Uterine smooth muscle cell (primary cell): Measurements from ENCODE around the gene MAN2A2. TPM values are rescaled to one million over a fixed set of nuclear protein-coding genes. Genes with fewer than 3 reads are reported as not detected.

Experiments
- total RNA-seq: library from RNA; depleted of rRNA; stranded (reverse); fragments of >200 nt; gene quantifications from 2 replicates; pipeline ENCODE4 v1.2.3, GENCODE V29; 2014

Gene MAN2A2
- 13.6 and 15.5 TPM in 2 replicates for total RNA-seq

GRCh38 chr15:90902840-90903732, at the start of gene MAN2A2:
TSS of gene MAN2A2 (plus strand) at chr15:90903302. CDS start at chr15:90904208, 906 bp downstream.

GRCh38 chr15:90868261-90868689, 34.8 kb upstream of the MAN2A2 start, which contains the start of gene FURIN:
TSS of gene FURIN (plus strand) at chr15:90868588. CDS start at chr15:90875741, 7,153 bp downstream.

GRCh38 chr15:90883976-90884718, 19.0 kb upstream of the MAN2A2 start, which contains the start of gene FES:
TSS of gene FES (plus strand) at chr15:90884504. CDS start at chr15:90885046, 542 bp downstream.

GRCh38 chr15:90931828-90932659, 28.9 kb downstream of the MAN2A2 start, which contains the start of gene HDDC3:
TSS of gene HDDC3 (minus strand) at chr15:90932549. CDS start at chr15:90932540, 9 bp downstream.

GRCh38 chr15:90934949-90935751, 32.0 kb downstream of the MAN2A2 start, which contains the start of gene UNC45A:
TSS of gene UNC45A (plus strand) at chr15:90935285. CDS start at chr15:90935325, 40 bp downstream.

GRCh38 chr15:90954712-90955623, 51.9 kb downstream of the MAN2A2 start, which contains the start of gene RCCD1:
TSS of gene RCCD1 (plus strand) at chr15:90954884. CDS start at chr15:90956735, 1,851 bp downstream.

Other genes starting within 250 kb of the MAN2A2 start
- 1.7 and 9.7 TPM in 2 replicates for gene BLM, start 186.0 kb upstream of the MAN2A2 start, total RNA-seq
- gene FURIN, start 34.7 kb upstream of the MAN2A2 start, total RNA-seq = 38.5 and 44.5 TPM in 2 replicates
- gene FES, start 18.8 kb upstream of the MAN2A2 start, total RNA-seq = 33.5 and 38.1 TPM in 2 replicates
- gene HDDC3, start 29.2 kb downstream of the MAN2A2 start, total RNA-seq = 18.2 and 20.5 TPM in 2 replicates
- 106 and 115 TPM in 2 replicates for gene UNC45A, start 32.0 kb downstream of the MAN2A2 start, total RNA-seq
- 18.3 and 19.1 TPM in 2 replicates for gene RCCD1, start 51.6 kb downstream of the MAN2A2 start, total RNA-seq
- 106 and 489 TPM in 2 replicates for gene PRC1, start 91.2 kb downstream of the MAN2A2 start, total RNA-seq
- gene VPS33B, start 119.3 kb downstream of the MAN2A2 start, total RNA-seq = 13.5 and 14.6 TPM in 2 replicates
- gene SV2B, start 197.0 kb downstream of the MAN2A2 start, total RNA-seq = under 0.01 and 0.12 TPM in 2 replicates